CD4-positive, alpha-beta T cell treated with Interleukin-4 for 4 hours (primary cell): Measurements from ENCODE around the gene TLCD3A.
A peak's percentile ranks its signal among the peaks of the same experiment; 100 is the strongest.
"Not testable (repeated sequence)": the region's sequence is repeated elsewhere in the genome, so short reads cannot be mapped to it uniquely, and the experiment has no call there.

Source experiments
- DNase-seq: peaks from one replicate; pipeline ENCODE4 v3.0.0-alpha.2; 2020

Gene TLCD3A

GRCh38 chr17:732067-732901 lies at the start of gene TLCD3A:
TSS of gene TLCD3A (plus strand) at chr17:732596. CDS start at chr17:732648, 52 bp downstream.
- DNase-seq, result peak; percentile 23

GRCh38 chr17:683040-683439 lies 49.4 kb upstream of the TLCD3A start:
- DNase-seq, result no peak

- DNase-seq, result no peak
Observed at GRCh38 chr17:683499-684254, 48.7 kb upstream of the TLCD3A start.

GRCh38 chr17:685006-685405 lies 47.4 kb upstream of the TLCD3A start:
- DNase-seq, result no peak

- peak; percentile 2 for DNase-seq
Observed at GRCh38 chr17:688100-688989, 44.1 kb upstream of the TLCD3A start.

GRCh38 chr17:689556-690275 lies 42.7 kb upstream of the TLCD3A start:
- no peak for DNase-seq

GRCh38 chr17:690361-690760 lies 42.0 kb upstream of the TLCD3A start:
- DNase-seq, result no peak

GRCh38 chr17:691423-691822 lies 41.0 kb upstream of the TLCD3A start:
- no peak for DNase-seq

GRCh38 chr17:692116-692515 lies 40.3 kb upstream of the TLCD3A start:
- DNase-seq, result no peak

- no peak for DNase-seq
Observed at GRCh38 chr17:693791-694638, 38.4 kb upstream of the TLCD3A start.

- no peak for DNase-seq
Observed at GRCh38 chr17:696369-696768, 36.0 kb upstream of the TLCD3A start.

- DNase-seq, result no peak
Observed at GRCh38 chr17:697682-698081, 34.7 kb upstream of the TLCD3A start.

- not testable (repeated sequence) for DNase-seq
Observed at GRCh38 chr17:698096-698495, 34.3 kb upstream of the TLCD3A start.

GRCh38 chr17:699345-699744 lies 33.1 kb upstream of the TLCD3A start:
- no peak for DNase-seq

GRCh38 chr17:700504-701094 lies 31.8 kb upstream of the TLCD3A start:
- DNase-seq, result peak; percentile 69

GRCh38 chr17:703081-703875 lies 29.1 kb upstream of the TLCD3A start:
- no peak for DNase-seq

- no peak for DNase-seq
Observed at GRCh38 chr17:704111-704864, 28.1 kb upstream of the TLCD3A start.

- DNase-seq, result no peak
Observed at GRCh38 chr17:705011-705410, 27.4 kb upstream of the TLCD3A start.

GRCh38 chr17:705863-706262 lies 26.5 kb upstream of the TLCD3A start:
- DNase-seq, result no peak
